ENCODE measurements around the gene CEP78.

CEP78 gene

GRCh38 chr9:78307360-78307759 is 71.5 kb downstream of the CEP78 start:
- DNase-seq (ENCODE audit: low spot score) = no peak

GRCh38 chr9:78309066-78309465 is 73.2 kb downstream of the CEP78 start:
- DNase-seq (ENCODE audit: low spot score) = no peak

GRCh38 chr9:78311075-78311474 is 75.2 kb downstream of the CEP78 start:
- DNase-seq (ENCODE audit: low spot score) = no peak

- DNase-seq (ENCODE audit: low spot score) = no peak
Measured at GRCh38 chr9:78311886-78312524, 76.1 kb downstream of the CEP78 start.

- no peak for DNase-seq (ENCODE audit: low spot score)
Measured at GRCh38 chr9:78314550-78314949, 78.7 kb downstream of the CEP78 start.

GRCh38 chr9:78314953-78315870 is 79.3 kb downstream of the CEP78 start:
- no peak for DNase-seq (ENCODE audit: low spot score)

- DNase-seq (ENCODE audit: low spot score) = no peak
Measured at GRCh38 chr9:78316166-78316892, 80.5 kb downstream of the CEP78 start.

- DNase-seq (ENCODE audit: low spot score) = peak; percentile 55
Measured at GRCh38 chr9:78319197-78320029, 83.5 kb downstream of the CEP78 start.

GRCh38 chr9:78320030-78320693 is 84.3 kb downstream of the CEP78 start:
- no peak for DNase-seq (ENCODE audit: low spot score)

- DNase-seq (ENCODE audit: low spot score) = no peak
Measured at GRCh38 chr9:78320875-78321496, 85.1 kb downstream of the CEP78 start.

- no peak for DNase-seq (ENCODE audit: low spot score)
Measured at GRCh38 chr9:78321505-78321904, 85.6 kb downstream of the CEP78 start.

- no peak for DNase-seq (ENCODE audit: low spot score)
Measured at GRCh38 chr9:78324068-78324650, 88.3 kb downstream of the CEP78 start.

GRCh38 chr9:78324682-78325081 is 88.8 kb downstream of the CEP78 start:
- DNase-seq (ENCODE audit: low spot score) = no peak

- DNase-seq (ENCODE audit: low spot score) = peak; percentile 32
Measured at GRCh38 chr9:78325343-78325742, 89.5 kb downstream of the CEP78 start.

- no peak for DNase-seq (ENCODE audit: low spot score)
Measured at GRCh38 chr9:78325846-78326360, 90.0 kb downstream of the CEP78 start.

- DNase-seq (ENCODE audit: low spot score) = no peak
Measured at GRCh38 chr9:78326564-78326963, 90.7 kb downstream of the CEP78 start.
